GM12878 (cell line): Measurements from ENCODE around the gene YBX1. TPM values are rescaled to one million over a fixed set of nuclear protein-coding genes. Genes with fewer than 3 reads are reported as not detected.

Experiments
- ATAC-seq: fragments of 200-7000 bp; cut with Tn5 transposase; 3 replicates; pipeline ENCODE4 v1.9.1; 2020; ENCODE audit warnings: mild to moderate bottlenecking, moderate library complexity
- BruUV-seq: library from RNA; stranded (reverse); fragments of 400-500 nt; replicated peaks from 2 replicates; lab custom pipeline; 2021; lab: Mats Ljungman, UMichigan
- CTCF ChIA-PET: fragments of 300-600 bp; sonication (Branson Sonifier 250); formaldehyde crosslinking; extraction: SDS; loops from one replicate; lab custom pipeline; 2021; ENCODE audit warnings: inconsistent platforms; lab: Yijun Ruan, JAX
- POLR2A ChIA-PET: fragments of 350-600 bp; formaldehyde crosslinking; extraction: SDS; loops from one replicate; lab custom pipeline; 2021; ENCODE audit warnings: inconsistent platforms; lab: Charles Lee
- RAD21 ChIA-PET: fragments of 300-600 bp; sonication (Branson Sonifier 250); formaldehyde crosslinking; loops from one replicate; lab custom pipeline; 2023; ENCODE audit warnings: antibody characterized with exemption; ENCODE audit not compliant: unreplicated experiment; lab: Charles Lee
- SMC1A ChIA-PET: fragments of 300-600 bp; sonication (Branson Sonifier 250); formaldehyde crosslinking; loops from one replicate; lab custom pipeline; 2023; ENCODE audit not compliant: unreplicated experiment, uncharacterized antibody; lab: Charles Lee
- DNase-seq: peaks from one replicate; pipeline ENCODE4 v3.0.0-alpha.2; 2011; ENCODE audit warnings: low read depth, low spot score
- FAIRE-seq: peaks from 3 replicates; lab custom pipeline; 2011; peaks lifted over from hg19 to GRCh38; lab: Jason Lieb, UNC
- H2AFZ ChIP-seq: 2 replicates; pipeline ENCODE4 v1.6.0; 2011; ENCODE audit warnings: low read depth, low read length, control low read depth; ENCODE audit not compliant: control insufficient read depth
- H3K27ac ChIP-seq: 2 replicates; pipeline ENCODE4 v1.5.1; 2011; ENCODE audit warnings: control low read depth; ENCODE audit not compliant: control insufficient read depth, insufficient read depth
- H3K27me3 ChIP-seq, 2 experiments: replicated peaks in 1 of 2; 2 replicates each; pipeline versions ENCODE4 v1.6.0 to v1.6.1; 2011; ENCODE audit warnings: low read length in 1 of 2; ENCODE audit not compliant: control insufficient read depth in 2 of 2, insufficient read depth in 2 of 2
- H3K36me3 ChIP-seq, 2 experiments: 2 replicates each; pipeline ENCODE4 v1.5.1; 2011; ENCODE audit warnings: low read length in 1 of 2; ENCODE audit not compliant: control insufficient read depth in 2 of 2, insufficient read depth in 2 of 2
- H3K4me1 ChIP-seq: 2 replicates; pipeline ENCODE4 v1.6.1; 2011; ENCODE audit warnings: mild to moderate bottlenecking, low read length, moderate library complexity, mixed read lengths; ENCODE audit not compliant: control insufficient read depth, insufficient read depth
- H3K4me2 ChIP-seq: 2 replicates; pipeline ENCODE4 v1.6.0; 2011; ENCODE audit warnings: control low read depth; ENCODE audit not compliant: control insufficient read depth, insufficient read depth
- H3K4me3 ChIP-seq: fragments of 200-600 bp; sonication (generic); 2 replicates; pipeline ENCODE4 v1.5.1; 2016
- H3K79me2 ChIP-seq: 2 replicates; pipeline ENCODE4 v1.6.0; 2011; ENCODE audit warnings: low read length; ENCODE audit not compliant: control insufficient read depth, insufficient read depth
- H3K9ac ChIP-seq: 2 replicates; pipeline ENCODE4 v1.8.0; 2011; ENCODE audit warnings: low read length, control low read depth, mixed read lengths; ENCODE audit not compliant: control insufficient read depth, insufficient read depth
- H3K9me3 ChIP-seq: replicated peaks from 3 replicates; pipeline ENCODE4 v1.5.1; 2011; ENCODE audit warnings: mild to moderate bottlenecking, low read length; ENCODE audit not compliant: control insufficient read depth, insufficient read depth
- H4K20me1 ChIP-seq: 2 replicates; pipeline ENCODE4 v1.6.0; 2011; ENCODE audit not compliant: control insufficient read depth, insufficient read depth
- CBX3 ChIP-seq: fragments of 200-600 bp; sonication (generic); IDR thresholded peaks from 2 replicates; pipeline ENCODE4 v1.6.1; 2016; ENCODE audit warnings: low read depth, borderline replicate concordance
- CBX5 ChIP-seq: sonication (generic); IDR thresholded peaks from 2 replicates; pipeline ENCODE4 v1.6.1; 2016; ENCODE audit warnings: low read depth, moderate library complexity, mild to moderate bottlenecking, inconsistent platforms
- CHD2 ChIP-seq: IDR thresholded peaks from 2 replicates; pipeline ENCODE4 v1.6.1; 2011; ENCODE audit warnings: low read depth, low read length, improper control_type of control experiment, borderline replicate concordance
- HCFC1 ChIP-seq: fragments of 150-350 bp; IDR thresholded peaks from 2 replicates; pipeline ENCODE4 v1.6.1; 2014; ENCODE audit warnings: low read length
- IRF4 ChIP-seq: IDR thresholded peaks from 2 replicates; pipeline ENCODE4 v1.6.1; 2011; ENCODE audit warnings: low read depth, low read length
- MAX ChIP-seq: IDR thresholded peaks from 2 replicates; pipeline ENCODE4 v1.6.1; 2012; ENCODE audit warnings: low read depth, low read length, improper control_type of control experiment
- MEF2B ChIP-seq: fragments of 450-650 bp; IDR thresholded peaks from 2 replicates; pipeline ENCODE4 v1.6.1; 2018; ENCODE audit warnings: mild to moderate bottlenecking, moderate library complexity; ENCODE audit not compliant: partially characterized antibody, poor library complexity, severe bottlenecking
- MYC ChIP-seq: IDR thresholded peaks from 2 replicates; pipeline ENCODE4 v1.6.1; 2011; ENCODE audit warnings: mild to moderate bottlenecking, low read length, moderate library complexity, inconsistent platforms; ENCODE audit not compliant: insufficient read depth, insufficient replicate concordance, insufficient read length, severe bottlenecking
- POU2F2 ChIP-seq: IDR thresholded peaks from 3 replicates; pipeline ENCODE4 v1.6.1; 2011; ENCODE audit warnings: low read depth, mild to moderate bottlenecking, low read length, borderline replicate concordance
- RAD21 ChIP-seq: IDR thresholded peaks from 2 replicates; pipeline ENCODE4 v1.6.1; 2011; ENCODE audit warnings: mild to moderate bottlenecking, low read depth, low read length, moderate library complexity; ENCODE audit not compliant: insufficient read depth
- RELB ChIP-seq: fragments of 450-650 bp; IDR thresholded peaks from 2 replicates; pipeline ENCODE4 v1.6.1; 2017; ENCODE audit warnings: low read depth, mild to moderate bottlenecking, moderate library complexity
- SIX5 ChIP-seq: IDR thresholded peaks from 2 replicates; pipeline ENCODE4 v1.6.1; 2011; ENCODE audit warnings: mild to moderate bottlenecking, low read depth, low read length, moderate library complexity; ENCODE audit not compliant: severe bottlenecking
- SMAD1 ChIP-seq: fragments of 450-650 bp; IDR thresholded peaks from 2 replicates; pipeline ENCODE4 v1.6.1; 2018; ENCODE audit warnings: mild to moderate bottlenecking, low read depth; ENCODE audit not compliant: partially characterized antibody
- SPI1 ChIP-seq: IDR thresholded peaks from 2 replicates; pipeline ENCODE4 v1.6.1; 2011; ENCODE audit warnings: low read depth, mild to moderate bottlenecking, low read length, moderate library complexity, borderline replicate concordance; ENCODE audit not compliant: insufficient read depth
- STAT1 ChIP-seq: fragments of 450-650 bp; conservative IDR thresholded peaks from 2 replicates; pipeline ENCODE4 v1.6.1; 2014; ENCODE audit warnings: antibody characterized with exemption, mild to moderate bottlenecking
- TCF12 ChIP-seq: IDR thresholded peaks from 2 replicates; pipeline ENCODE4 v1.6.1; 2011; ENCODE audit warnings: low read depth, mild to moderate bottlenecking, low read length
- ZNF24 ChIP-seq: fragments of 450-650 bp; IDR thresholded peaks from 2 replicates; pipeline ENCODE4 v1.6.1; 2017; ENCODE audit warnings: antibody characterized with exemption, mild to moderate bottlenecking
- ZNF274 ChIP-seq: IDR thresholded peaks from one replicate; pipeline ENCODE4 v1.8.0; 2011; ENCODE audit not compliant: insufficient read length, insufficient read depth
- ZZZ3 ChIP-seq: IDR thresholded peaks from 2 replicates; pipeline ENCODE4 v1.6.1; 2011; ENCODE audit warnings: low read depth; ENCODE audit not compliant: control insufficient read depth, insufficient read length
- in situ Hi-C: fragments of 300-500 bp; cut with MboI; formaldehyde crosslinking; loops from 9 replicates; pipeline ENCODE4 v1.14.3; 2018; ENCODE audit warnings: mixed read lengths
- intact Hi-C: fragments of 100-400 bp; cut with micrococcal nuclease; formaldehyde crosslinking; loops from one replicate; pipeline ENCODE4 v1.14.2; 2022; ENCODE audit not compliant: unreplicated experiment
- polyA plus RNA-seq, 11 experiments: library from polyadenylated mRNA; depleted of rRNA in 4 of 11; unstranded in 6 of 11; stranded (reverse) in 5 of 11; fragments of >200 nt; fragmentation: Nextera tagmentation in 4 of 11; fragmentation: Illumina TruSeq in 1 of 11; extraction: Ambion mirVana in 4 of 11; extraction: Trizol in 1 of 11; gene quantifications; 1 replicate in 1 of 11; 2 replicates in 10 of 11; pipeline versions ENCODE4 v1.2.1 to v1.2.3, GENCODE V29; 2011 to 2016; ENCODE audit warnings: inconsistent platforms in 2 of 11, missing spikeins in 2 of 11, low read depth in 1 of 11
- total RNA-seq, 4 experiments: library from RNA; depleted of rRNA in 3 of 4; stranded (reverse); fragments of >200 nt in 3 of 4; fragmentation: Illumina TruSeq in 1 of 4; extraction: Trizol in 1 of 4; gene quantifications; 2 replicates each; pipeline versions ENCODE4 v1.2.1 to v1.2.3, GENCODE V29; 2013 to 2021
- TF ChIP-seq, protein P1 (sequence below): fragments of 450-650 bp; IDR thresholded peaks from 2 replicates; pipeline ENCODE4 v1.6.1; 2016; ENCODE audit warnings: mild to moderate bottlenecking

The YBX1 gene
- total and polyA plus RNA-seq, 10 of the 15 experiments (the other 5 are each of a cell fraction or from before 2014, with no cell fraction given): 355 to 1,353 (median 858) TPM

DNA sequence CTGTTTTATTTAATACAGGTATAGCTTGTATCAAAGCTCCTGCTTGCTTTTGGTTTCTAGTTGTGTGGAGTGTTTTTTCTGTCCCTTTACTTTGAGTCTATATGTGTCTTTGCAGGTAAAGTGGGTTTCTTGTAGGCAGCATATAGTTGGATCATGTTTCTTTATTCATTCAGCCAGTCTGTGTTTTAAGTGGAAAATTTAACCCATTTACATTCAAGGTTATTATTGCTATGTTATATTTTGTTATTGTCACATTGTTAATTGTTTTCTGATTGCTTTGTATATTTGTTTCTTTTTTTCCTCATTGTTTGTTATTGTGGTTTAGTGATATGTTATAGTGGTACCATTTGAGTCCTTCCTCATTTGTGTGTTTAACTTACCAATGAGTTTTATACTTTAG lies 31.1 kb downstream of the YBX1 start:
- H2AFZ ChIP-seq: no peak overlapping the region
- in situ Hi-C loops (no loop called here), intact Hi-C loops (no loop called here)
- ATAC-seq (no peak), DNase-seq (no peak), FAIRE-seq (no peak)
- no peak overlapping the region for H3K9ac ChIP-seq
- no peaks in the 10 kb centered on the region for H3K4me1 ChIP-seq
- H3K79me2 ChIP-seq: no peaks in the 10 kb centered on the region; the same call in 1 of the 2 replicates
- ChIA-PET POLR2A (no interaction called here), RAD21 (no interaction called here), CTCF (no interaction called here), SMC1A (no interaction called here)
- no peaks in the 10 kb centered on the region for H4K20me1 ChIP-seq
- BruUV-seq: no TSS peak
- H3K9me3 ChIP-seq: peaks cover 6% of the 10 kb centered on the region; the same call in 2 of the 3 replicates
- H3K4me3 ChIP-seq: no peak overlapping the region
- H3K27me3 ChIP-seq: no peaks in the 10 kb centered on the region
- no peak overlapping the region for H3K4me2 ChIP-seq
- peaks cover 0 to 3% of the 10 kb centered on the region in 2 experiments; a peak in 1 of 4 replicates for H3K36me3 ChIP-seq
- H3K27ac ChIP-seq: no peak overlapping the region
- TF ChIP-seq POU2F2: no peak
- TF ChIP-seq, protein P1, sequence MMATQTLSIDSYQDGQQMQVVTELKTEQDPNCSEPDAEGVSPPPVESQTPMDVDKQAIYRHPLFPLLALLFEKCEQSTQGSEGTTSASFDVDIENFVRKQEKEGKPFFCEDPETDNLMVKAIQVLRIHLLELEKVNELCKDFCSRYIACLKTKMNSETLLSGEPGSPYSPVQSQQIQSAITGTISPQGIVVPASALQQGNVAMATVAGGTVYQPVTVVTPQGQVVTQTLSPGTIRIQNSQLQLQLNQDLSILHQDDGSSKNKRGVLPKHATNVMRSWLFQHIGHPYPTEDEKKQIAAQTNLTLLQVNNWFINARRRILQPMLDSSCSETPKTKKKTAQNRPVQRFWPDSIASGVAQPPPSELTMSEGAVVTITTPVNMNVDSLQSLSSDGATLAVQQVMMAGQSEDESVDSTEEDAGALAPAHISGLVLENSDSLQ: no peak
- no peak for TF ChIP-seq ZNF274
- TF ChIP-seq SIX5: no peak
- no peak for TF ChIP-seq ZZZ3
- TF ChIP-seq IRF4: no peak
- TF ChIP-seq CBX5: no peak
- TF ChIP-seq SMAD1: no peak
- TF ChIP-seq STAT1: no peak
- no peak for TF ChIP-seq CBX3
- TF ChIP-seq MAX: no peak
- no peak for TF ChIP-seq MYC
- no peak for TF ChIP-seq RAD21
- TF ChIP-seq CHD2: no peak
- no peak for TF ChIP-seq RELB
- no peak for TF ChIP-seq HCFC1
- TF ChIP-seq MEF2B: no peak
- no peak for TF ChIP-seq TCF12
- no peak for TF ChIP-seq ZNF24
- no peak for TF ChIP-seq SPI1
- TF ChIP-seq, all 136 proteins: peak for 0
